DND-41 (cell line): Measurements from ENCODE around the gene CIRBP.

Experiments used
- CTCF ChIP-seq: IDR thresholded peaks from 2 replicates; pipeline ENCODE4 v1.5.1; 2012; ENCODE audit warnings: borderline replicate concordance, low read length, moderate library complexity, mild to moderate bottlenecking; ENCODE audit not compliant: poor library complexity, severe bottlenecking; ENCODE audit errors: extremely low read depth
- EZH2 ChIP-seq: IDR thresholded peaks from 3 replicates; pipeline ENCODE4 v1.6.1; 2012; ENCODE audit warnings: borderline replicate concordance, low read depth, mild to moderate bottlenecking, moderate library complexity, low read length, inconsistent platforms; ENCODE audit not compliant: severe bottlenecking

- TF ChIP-seq EZH2 (no peak), CTCF (no peak)
Measured at GRCh38 chr19:1269478-1270212, 513 bp downstream of the CIRBP start.
